H1 (cell line): ENCODE data around the gene NKD2. TPM values are rescaled to one million over a fixed set of nuclear protein-coding genes. Genes with fewer than 3 reads are reported as not detected.

Source experiments
- EGR1 ChIP-seq: IDR thresholded peaks from 2 replicates; pipeline ENCODE4 v1.6.1; 2011; ENCODE audit warnings: low read depth, low read length, borderline replicate concordance
- FOSL1 ChIP-seq: IDR thresholded peaks from 2 replicates; pipeline ENCODE4 v1.6.1; 2011; ENCODE audit warnings: mild to moderate bottlenecking, low read depth, low read length, moderate library complexity; ENCODE audit not compliant: insufficient read depth
- RAD21 ChIP-seq, 2 experiments: IDR thresholded peaks in 1 of 2; conservative IDR thresholded peaks in 1 of 2; 2 replicates each; pipeline ENCODE4 v1.6.1; 2011; ENCODE audit warnings: low read depth in 2 of 2, low read length in 2 of 2, improper control_type of control experiment in 1 of 2, inconsistent platforms in 1 of 2, mild to moderate bottlenecking in 1 of 2, moderate library complexity in 1 of 2
- TAF7 ChIP-seq: optimal IDR thresholded peaks from 2 replicates; pipeline ENCODE3; 2011; ENCODE audit warnings: low read depth, mild to moderate bottlenecking, inconsistent platforms, low read length, moderate library complexity, borderline replicate concordance
- polyA plus RNA-seq, 7 experiments: library from polyadenylated mRNA; depleted of rRNA in 3 of 7; stranded (reverse) in 5 of 7; unstranded in 2 of 7; fragments of >200 nt in 5 of 7; fragments of 200-250 nt in 2 of 7; gene quantifications; 1 replicate in 5 of 7; 2 replicates in 1 of 7; 4 replicates in 1 of 7; pipeline versions ENCODE4 v1.2.1 to v1.2.3, GENCODE V29; 2011 to 2013; ENCODE audit warnings: missing spikeins in 2 of 7, mixed read lengths in 2 of 7
- total RNA-seq: library from RNA; stranded (reverse); fragmentation: NEBNext Ultra II Directional; extraction: Animal tissue kit (Norgen Biotek cat#: 25700); gene quantifications from 2 replicates; pipeline ENCODE4 v1.2.1, GENCODE V29; 2021
- TF ChIP-seq, protein P1 (sequence below): fragments of 300-600 bp; sonication (generic); IDR thresholded peaks from 2 replicates; pipeline ENCODE4 v1.7.1; 2012; ENCODE audit warnings: low read length, moderate library complexity, mild to moderate bottlenecking, inconsistent platforms; ENCODE audit not compliant: insufficient replicate concordance

NKD2 gene
- total and polyA plus RNA-seq, 2 of the 8 experiments (the other 6 are each of a cell fraction or from before 2014, with no cell fraction given) = 5.5 to 7.9 TPM

DNA sequence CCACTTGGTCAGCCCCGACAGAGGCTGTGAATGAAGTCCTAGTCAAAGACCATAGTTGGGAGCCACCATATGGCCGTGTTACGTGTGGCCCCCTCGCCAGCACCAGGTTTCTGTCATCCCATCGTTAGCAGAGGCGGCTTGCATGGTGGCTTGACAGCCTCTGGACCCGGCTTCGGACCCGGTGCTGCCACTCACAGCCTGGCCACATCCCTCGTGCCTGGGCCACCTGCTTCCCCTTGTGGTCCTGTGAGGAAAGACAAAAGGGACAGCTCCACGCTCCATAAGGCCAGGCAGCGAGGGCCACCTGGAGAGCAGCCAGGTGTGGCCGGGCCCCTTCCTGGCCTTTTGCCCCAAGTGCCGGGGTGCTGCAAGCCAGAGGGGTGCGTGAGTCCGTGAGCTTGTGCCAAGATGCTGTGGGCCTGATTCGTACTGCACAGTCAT lies 6.2 kb downstream of the NKD2 start (continued):
- TF ChIP-seq TAF7 (no peak), RAD21 (IDR thresholded peaks at IDR 0.05 in 1 of 2, conservative IDR thresholded peaks at IDR 0.05 in 1 of 2; ENCODE audit: low read depth in 2 of 2, low read length in 2 of 2) (no peak), FOSL1 (no peak), EGR1 (no peak)
- TF ChIP-seq, protein P1, sequence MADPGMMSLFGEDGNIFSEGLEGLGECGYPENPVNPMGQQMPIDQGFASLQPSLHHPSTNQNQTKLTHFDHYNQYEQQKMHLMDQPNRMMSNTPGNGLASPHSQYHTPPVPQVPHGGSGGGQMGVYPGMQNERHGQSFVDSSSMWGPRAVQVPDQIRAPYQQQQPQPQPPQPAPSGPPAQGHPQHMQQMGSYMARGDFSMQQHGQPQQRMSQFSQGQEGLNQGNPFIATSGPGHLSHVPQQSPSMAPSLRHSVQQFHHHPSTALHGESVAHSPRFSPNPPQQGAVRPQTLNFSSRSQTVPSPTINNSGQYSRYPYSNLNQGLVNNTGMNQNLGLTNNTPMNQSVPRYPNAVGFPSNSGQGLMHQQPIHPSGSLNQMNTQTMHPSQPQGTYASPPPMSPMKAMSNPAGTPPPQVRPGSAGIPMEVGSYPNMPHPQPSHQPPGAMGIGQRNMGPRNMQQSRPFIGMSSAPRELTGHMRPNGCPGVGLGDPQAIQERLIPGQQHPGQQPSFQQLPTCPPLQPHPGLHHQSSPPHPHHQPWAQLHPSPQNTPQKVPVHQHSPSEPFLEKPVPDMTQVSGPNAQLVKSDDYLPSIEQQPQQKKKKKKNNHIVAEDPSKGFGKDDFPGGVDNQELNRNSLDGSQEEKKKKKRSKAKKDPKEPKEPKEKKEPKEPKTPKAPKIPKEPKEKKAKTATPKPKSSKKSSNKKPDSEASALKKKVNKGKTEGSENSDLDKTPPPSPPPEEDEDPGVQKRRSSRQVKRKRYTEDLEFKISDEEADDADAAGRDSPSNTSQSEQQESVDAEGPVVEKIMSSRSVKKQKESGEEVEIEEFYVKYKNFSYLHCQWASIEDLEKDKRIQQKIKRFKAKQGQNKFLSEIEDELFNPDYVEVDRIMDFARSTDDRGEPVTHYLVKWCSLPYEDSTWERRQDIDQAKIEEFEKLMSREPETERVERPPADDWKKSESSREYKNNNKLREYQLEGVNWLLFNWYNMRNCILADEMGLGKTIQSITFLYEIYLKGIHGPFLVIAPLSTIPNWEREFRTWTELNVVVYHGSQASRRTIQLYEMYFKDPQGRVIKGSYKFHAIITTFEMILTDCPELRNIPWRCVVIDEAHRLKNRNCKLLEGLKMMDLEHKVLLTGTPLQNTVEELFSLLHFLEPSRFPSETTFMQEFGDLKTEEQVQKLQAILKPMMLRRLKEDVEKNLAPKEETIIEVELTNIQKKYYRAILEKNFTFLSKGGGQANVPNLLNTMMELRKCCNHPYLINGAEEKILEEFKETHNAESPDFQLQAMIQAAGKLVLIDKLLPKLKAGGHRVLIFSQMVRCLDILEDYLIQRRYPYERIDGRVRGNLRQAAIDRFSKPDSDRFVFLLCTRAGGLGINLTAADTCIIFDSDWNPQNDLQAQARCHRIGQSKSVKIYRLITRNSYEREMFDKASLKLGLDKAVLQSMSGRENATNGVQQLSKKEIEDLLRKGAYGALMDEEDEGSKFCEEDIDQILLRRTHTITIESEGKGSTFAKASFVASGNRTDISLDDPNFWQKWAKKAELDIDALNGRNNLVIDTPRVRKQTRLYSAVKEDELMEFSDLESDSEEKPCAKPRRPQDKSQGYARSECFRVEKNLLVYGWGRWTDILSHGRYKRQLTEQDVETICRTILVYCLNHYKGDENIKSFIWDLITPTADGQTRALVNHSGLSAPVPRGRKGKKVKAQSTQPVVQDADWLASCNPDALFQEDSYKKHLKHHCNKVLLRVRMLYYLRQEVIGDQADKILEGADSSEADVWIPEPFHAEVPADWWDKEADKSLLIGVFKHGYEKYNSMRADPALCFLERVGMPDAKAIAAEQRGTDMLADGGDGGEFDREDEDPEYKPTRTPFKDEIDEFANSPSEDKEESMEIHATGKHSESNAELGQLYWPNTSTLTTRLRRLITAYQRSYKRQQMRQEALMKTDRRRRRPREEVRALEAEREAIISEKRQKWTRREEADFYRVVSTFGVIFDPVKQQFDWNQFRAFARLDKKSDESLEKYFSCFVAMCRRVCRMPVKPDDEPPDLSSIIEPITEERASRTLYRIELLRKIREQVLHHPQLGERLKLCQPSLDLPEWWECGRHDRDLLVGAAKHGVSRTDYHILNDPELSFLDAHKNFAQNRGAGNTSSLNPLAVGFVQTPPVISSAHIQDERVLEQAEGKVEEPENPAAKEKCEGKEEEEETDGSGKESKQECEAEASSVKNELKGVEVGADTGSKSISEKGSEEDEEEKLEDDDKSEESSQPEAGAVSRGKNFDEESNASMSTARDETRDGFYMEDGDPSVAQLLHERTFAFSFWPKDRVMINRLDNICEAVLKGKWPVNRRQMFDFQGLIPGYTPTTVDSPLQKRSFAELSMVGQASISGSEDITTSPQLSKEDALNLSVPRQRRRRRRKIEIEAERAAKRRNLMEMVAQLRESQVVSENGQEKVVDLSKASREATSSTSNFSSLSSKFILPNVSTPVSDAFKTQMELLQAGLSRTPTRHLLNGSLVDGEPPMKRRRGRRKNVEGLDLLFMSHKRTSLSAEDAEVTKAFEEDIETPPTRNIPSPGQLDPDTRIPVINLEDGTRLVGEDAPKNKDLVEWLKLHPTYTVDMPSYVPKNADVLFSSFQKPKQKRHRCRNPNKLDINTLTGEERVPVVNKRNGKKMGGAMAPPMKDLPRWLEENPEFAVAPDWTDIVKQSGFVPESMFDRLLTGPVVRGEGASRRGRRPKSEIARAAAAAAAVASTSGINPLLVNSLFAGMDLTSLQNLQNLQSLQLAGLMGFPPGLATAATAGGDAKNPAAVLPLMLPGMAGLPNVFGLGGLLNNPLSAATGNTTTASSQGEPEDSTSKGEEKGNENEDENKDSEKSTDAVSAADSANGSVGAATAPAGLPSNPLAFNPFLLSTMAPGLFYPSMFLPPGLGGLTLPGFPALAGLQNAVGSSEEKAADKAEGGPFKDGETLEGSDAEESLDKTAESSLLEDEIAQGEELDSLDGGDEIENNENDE = no peak
